ENCODE data around the gene LINC00305. TPM values are rescaled to one million over a fixed set of nuclear protein-coding genes. Genes with fewer than 3 reads are reported as not detected.

LINC00305 gene
- total RNA-seq (not detected), polyA plus RNA-seq (ENCODE audit: insufficient read depth, low read depth, low replicate concordance) (not detected)
- long read RNA-seq, donor 1 = 0 reads
- long read RNA-seq, donor 2 = 0 reads
- long read RNA-seq, donor 3 = 0 reads
- long read RNA-seq, donor 4 = 0 reads
- long read RNA-seq, donor 5 = 0 reads
- long read RNA-seq, donor 6, partial matches to known transcripts = 5 of 5 reads
- long read RNA-seq, donor 6, other reads (novel, unspliced or antisense) = 0 of 5 reads
- long read RNA-seq, donor 7 = 0 reads
- long read RNA-seq, donor 8 = 0 reads
- long read RNA-seq, donor 9 = 0 reads
- long read RNA-seq, donor 10 = 0 reads

GRCh38 chr18:64148988-64149387 lies at the start of gene LINC00305:
Gene LINC00305, minus strand, starts transcription at chr18:64149088.
- FAIRE-seq (no peak), DNase-seq (no peak)
- H3K9me3 ChIP-seq (ENCODE audit: control insufficient read depth in 2 of 3, insufficient read depth in 1 of 3, low read length in 3 of 3) = no peaks in the 10 kb centered on the region
- H3K9ac ChIP-seq (ENCODE audit: low read length in 3 of 3) = no peak within 1 kb of the TSS
- no peaks in the 10 kb centered on the region for H3K27me3 ChIP-seq (ENCODE audit: control insufficient read depth, insufficient read depth, low read length)
- H3K4me1 ChIP-seq (ENCODE audit: control insufficient read depth in 2 of 3, insufficient read depth in 2 of 3, low read depth in 1 of 3, low read length in 3 of 3) = no peaks in the 10 kb centered on the region
- H3K27ac ChIP-seq (ENCODE audit: low read depth in 2 of 2, low read length in 2 of 2) = no peak within 1 kb of the TSS
- TF ChIP-seq, protein P1, sequence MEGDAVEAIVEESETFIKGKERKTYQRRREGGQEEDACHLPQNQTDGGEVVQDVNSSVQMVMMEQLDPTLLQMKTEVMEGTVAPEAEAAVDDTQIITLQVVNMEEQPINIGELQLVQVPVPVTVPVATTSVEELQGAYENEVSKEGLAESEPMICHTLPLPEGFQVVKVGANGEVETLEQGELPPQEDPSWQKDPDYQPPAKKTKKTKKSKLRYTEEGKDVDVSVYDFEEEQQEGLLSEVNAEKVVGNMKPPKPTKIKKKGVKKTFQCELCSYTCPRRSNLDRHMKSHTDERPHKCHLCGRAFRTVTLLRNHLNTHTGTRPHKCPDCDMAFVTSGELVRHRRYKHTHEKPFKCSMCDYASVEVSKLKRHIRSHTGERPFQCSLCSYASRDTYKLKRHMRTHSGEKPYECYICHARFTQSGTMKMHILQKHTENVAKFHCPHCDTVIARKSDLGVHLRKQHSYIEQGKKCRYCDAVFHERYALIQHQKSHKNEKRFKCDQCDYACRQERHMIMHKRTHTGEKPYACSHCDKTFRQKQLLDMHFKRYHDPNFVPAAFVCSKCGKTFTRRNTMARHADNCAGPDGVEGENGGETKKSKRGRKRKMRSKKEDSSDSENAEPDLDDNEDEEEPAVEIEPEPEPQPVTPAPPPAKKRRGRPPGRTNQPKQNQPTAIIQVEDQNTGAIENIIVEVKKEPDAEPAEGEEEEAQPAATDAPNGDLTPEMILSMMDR (IDR thresholded peaks at IDR 0.05; ENCODE audit: borderline replicate concordance, extremely low read depth, insufficient read depth) = no peak
- H3K4me3 ChIP-seq (ENCODE audit: low read length in 3 of 3) = no peak within 1 kb of the TSS
- H3K36me3 ChIP-seq (ENCODE audit: control insufficient read depth in 2 of 3, insufficient read depth in 3 of 3, low read length in 3 of 3) = no peaks in the 10 kb centered on the region
- intact Hi-C loops (cut with DNase I) = no loop called here

- no peak overlapping the region for H3K4me3 ChIP-seq (ENCODE audit: low read length in 3 of 3)
- no peaks in the 10 kb centered on the region for H3K27me3 ChIP-seq (ENCODE audit: control insufficient read depth, insufficient read depth, low read length)
- FAIRE-seq = no peak
- intact Hi-C loops (cut with DNase I) = no loop called here
- no peak overlapping the region for H3K27ac ChIP-seq (ENCODE audit: low read depth in 2 of 2, low read length in 2 of 2)
- no peaks in the 10 kb centered on the region for H3K9me3 ChIP-seq (ENCODE audit: control insufficient read depth in 2 of 3, insufficient read depth in 1 of 3, low read length in 3 of 3)
- H3K9ac ChIP-seq (ENCODE audit: low read length in 3 of 3) = no peak overlapping the region
- TF ChIP-seq, protein P1 (IDR thresholded peaks at IDR 0.05; ENCODE audit: borderline replicate concordance, extremely low read depth, insufficient read depth) = no peak
- H3K4me1 ChIP-seq (ENCODE audit: control insufficient read depth in 2 of 3, insufficient read depth in 2 of 3, low read depth in 1 of 3, low read length in 3 of 3) = no peaks in the 10 kb centered on the region
- DNase-seq = no peak
- no peaks in the 10 kb centered on the region for H3K36me3 ChIP-seq (ENCODE audit: control insufficient read depth in 2 of 3, insufficient read depth in 3 of 3, low read length in 3 of 3)
Measured at GRCh38 chr18:64191069-64191468, 42.2 kb upstream of the LINC00305 start.

DNA sequence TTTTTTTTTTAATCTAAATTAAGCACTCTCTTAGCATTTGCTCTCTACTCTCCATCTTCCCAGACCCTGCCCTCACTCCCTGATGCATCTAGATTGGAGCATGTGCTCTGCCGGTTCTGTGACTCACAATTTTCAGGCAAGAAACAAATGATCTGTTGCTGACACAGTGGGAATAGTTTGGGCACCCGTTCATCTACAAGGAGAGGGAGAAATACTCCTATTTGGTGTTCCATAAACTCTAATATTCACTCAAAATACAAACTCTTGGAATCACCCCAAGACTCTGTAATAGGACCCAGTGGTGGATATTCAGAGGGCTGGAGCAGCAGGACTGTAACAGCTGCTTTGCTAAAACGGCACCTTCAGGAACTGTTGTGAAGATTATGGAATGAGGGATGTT lies 37.1 kb upstream of the LINC00305 start:
- H3K27ac ChIP-seq (ENCODE audit: low read depth in 2 of 2, low read length in 2 of 2) = no peak overlapping the region
- DNase-seq = no peak
- no peak overlapping the region for H3K4me3 ChIP-seq (ENCODE audit: low read length in 3 of 3)
- H3K36me3 ChIP-seq (ENCODE audit: control insufficient read depth in 2 of 3, insufficient read depth in 3 of 3, low read length in 3 of 3) = no peaks in the 10 kb centered on the region
- H3K9me3 ChIP-seq (ENCODE audit: control insufficient read depth in 2 of 3, insufficient read depth in 1 of 3, low read length in 3 of 3) = no peaks in the 10 kb centered on the region
- FAIRE-seq = no peak
- H3K4me1 ChIP-seq (ENCODE audit: control insufficient read depth in 2 of 3, insufficient read depth in 2 of 3, low read depth in 1 of 3, low read length in 3 of 3) = no peaks in the 10 kb centered on the region
- TF ChIP-seq, protein P1 (IDR thresholded peaks at IDR 0.05; ENCODE audit: borderline replicate concordance, extremely low read depth, insufficient read depth) = no peak
- no peaks in the 10 kb centered on the region for H3K27me3 ChIP-seq (ENCODE audit: control insufficient read depth, insufficient read depth, low read length)
- intact Hi-C loops (cut with DNase I) = no loop called here
- no peak overlapping the region for H3K9ac ChIP-seq (ENCODE audit: low read length in 3 of 3)
